Activated naive CD4-positive, alpha-beta T cell treated with anti-CD3 and anti-CD28 coated beads, Interleukin-2, amount 50 U/mL, for 72 hours (primary cell): ENCODE data around the gene RUFY3. TPM values are rescaled to one million over a fixed set of nuclear protein-coding genes. Genes with fewer than 3 reads are reported as not detected.
A peak's percentile ranks its signal among the peaks of the same experiment; 100 is the strongest.
"Not testable (repeated sequence)": the region's sequence is repeated elsewhere in the genome, so short reads cannot be mapped to it uniquely, and the experiment has no call there.

Experiments used
- ATAC-seq, 2 donors: fragments of 150-1000 bp; cut with Tn5 transposase; 2 replicates each; pipeline ENCODE4 v1.10.0; 2021; ENCODE audit warnings: mild to moderate bottlenecking in 2 of 2, moderate library complexity in 2 of 2
- DNase-seq, 2 donors: peaks; one replicate each; pipeline ENCODE4 v3.0.0; 2021 to 2022; ENCODE audit warnings: low spot score in 2 of 2
- H3K27ac Mint-ChIP-seq, 2 donors: one replicate each; pipeline ENCODE4 v1.8.0; 2022; ENCODE audit warnings: mild to moderate bottlenecking in 2 of 2, mixed read lengths in 2 of 2
- H3K36me3 Mint-ChIP-seq, 2 donors: one replicate each; pipeline ENCODE4 v1.8.0; 2022; ENCODE audit warnings: mixed read lengths in 2 of 2
- H3K9me3 Mint-ChIP-seq, 2 donors: one replicate each; pipeline ENCODE4 v1.8.0; 2022; ENCODE audit warnings: mixed read lengths in 2 of 2
- total RNA-seq, 2 donors: library from RNA; stranded (reverse); gene quantifications; one replicate each; pipeline ENCODE4 v1.2.3, GENCODE V29; 2022

RUFY3 gene
- total RNA-seq = 10 to 100 TPM; 16.0 to 23.5 TPM

GRCh38 chr4:70721747-70722146 lies at the start of gene RUFY3:
RUFY3 (plus strand) TSS chr4:70721964; CDS start chr4:70722574, 610 bp downstream.
- no peak within 1 kb of the TSS for H3K27ac Mint-ChIP-seq
- no peak for ATAC-seq
- no peaks in the 10 kb centered on the region for H3K36me3 Mint-ChIP-seq

GRCh38 chr4:70674191-70674590 lies 47.6 kb upstream of the RUFY3 start:
- no peaks in the 10 kb centered on the region for H3K36me3 Mint-ChIP-seq
- no peak overlapping the region for H3K27ac Mint-ChIP-seq
- ATAC-seq = no peak
- no peaks in the 10 kb centered on the region for H3K9me3 Mint-ChIP-seq
- no peak for DNase-seq

More at GRCh38 chr4:70721747-70722146, at the start of gene RUFY3:
- H3K9me3 Mint-ChIP-seq = no peaks in the 10 kb centered on the region
- no peak for DNase-seq

- DNase-seq = no peak
- ATAC-seq = no peak
Observed at GRCh38 chr4:70674731-70675130, 47.0 kb upstream of the RUFY3 start.

GRCh38 chr4:70676554-70677090 lies 45.1 kb upstream of the RUFY3 start:
- no peaks in the 10 kb centered on the region for H3K9me3 Mint-ChIP-seq
- H3K27ac Mint-ChIP-seq = no peak overlapping the region
- ATAC-seq (no peak), DNase-seq (no peak)
- no peaks in the 10 kb centered on the region for H3K36me3 Mint-ChIP-seq

More at GRCh38 chr4:70674731-70675130, 47.0 kb upstream of the RUFY3 start:
- Mint-ChIP-seq H3K36me3 (no peaks in the 10 kb centered on the region), H3K27ac (no peak overlapping the region), H3K9me3 (no peaks in the 10 kb centered on the region)

GRCh38 chr4:70678383-70678999 lies 43.3 kb upstream of the RUFY3 start:
- Mint-ChIP-seq H3K36me3 (no peaks in the 10 kb centered on the region), H3K27ac (no peak overlapping the region), H3K9me3 (no peaks in the 10 kb centered on the region)
- DNase-seq = no peak
- ATAC-seq = no peak

- no peak overlapping the region for H3K27ac Mint-ChIP-seq
- H3K36me3 Mint-ChIP-seq = no peaks in the 10 kb centered on the region
- DNase-seq (no peak), ATAC-seq (no peak)
- H3K9me3 Mint-ChIP-seq = no peaks in the 10 kb centered on the region
Observed at GRCh38 chr4:70680934-70681333, 40.8 kb upstream of the RUFY3 start.

GRCh38 chr4:70681704-70682103 lies 40.1 kb upstream of the RUFY3 start:
- no peak for DNase-seq
- no peak overlapping the region for H3K27ac Mint-ChIP-seq
- ATAC-seq = no peak
- H3K9me3 Mint-ChIP-seq = no peaks in the 10 kb centered on the region
- H3K36me3 Mint-ChIP-seq = no peaks in the 10 kb centered on the region

GRCh38 chr4:70682142-70682541 lies 39.6 kb upstream of the RUFY3 start:
- not testable (repeated sequence) for ATAC-seq, H3K27ac Mint-ChIP-seq, H3K36me3 Mint-ChIP-seq, DNase-seq, H3K9me3 Mint-ChIP-seq

- Mint-ChIP-seq H3K27ac (peak overlapping the region; percentile 94 to 100), H3K9me3 (no peaks in the 10 kb centered on the region), H3K36me3 (peaks cover 25 to 26% of the 10 kb centered on the region in 2 donors)
- ATAC-seq = peak in 1 of 2 donors; percentile 0
- DNase-seq = no peak
Observed at GRCh38 chr4:70687392-70687791, 34.4 kb upstream of the RUFY3 start.

GRCh38 chr4:70687821-70688794 lies 33.7 kb upstream of the RUFY3 start, which contains the start of gene UTP3:
UTP3 (plus strand) TSS chr4:70688532; CDS start chr4:70688678, 146 bp downstream.
- Mint-ChIP-seq H3K9me3 (no peaks in the 10 kb centered on the region), H3K36me3 (peaks cover 25 to 26% of the 10 kb centered on the region in 2 donors), H3K27ac (peak within 1 kb of the TSS; percentile 94 to 100)
- ATAC-seq (peak; percentile 88 to 93), DNase-seq (peak; percentile 89 to 94)

- ATAC-seq (peak; percentile 12 to 36), DNase-seq (no peak)
- H3K27ac Mint-ChIP-seq = peak overlapping the region; percentile 94 to 100
- H3K9me3 Mint-ChIP-seq = no peaks in the 10 kb centered on the region
- peaks cover 25 to 26% of the 10 kb centered on the region in 2 donors for H3K36me3 Mint-ChIP-seq
Observed at GRCh38 chr4:70688795-70689231, 33.0 kb upstream of the RUFY3 start.

GRCh38 chr4:70691661-70692060 lies 30.1 kb upstream of the RUFY3 start:
- Mint-ChIP-seq H3K9me3 (no peaks in the 10 kb centered on the region), H3K27ac (no peak overlapping the region), H3K36me3 (peaks cover 25 to 26% of the 10 kb centered on the region in 2 donors)
- ATAC-seq (no peak), DNase-seq (no peak)

GRCh38 chr4:70694633-70695032 lies 27.1 kb upstream of the RUFY3 start:
- DNase-seq, H3K27ac Mint-ChIP-seq, H3K9me3 Mint-ChIP-seq, ATAC-seq: not testable (repeated sequence)
- H3K36me3 Mint-ChIP-seq = peaks cover 9 to 11% of the 10 kb centered on the region in 2 donors

- not testable (repeated sequence) for DNase-seq, ATAC-seq, H3K9me3 Mint-ChIP-seq, H3K36me3 Mint-ChIP-seq, H3K27ac Mint-ChIP-seq
Observed at GRCh38 chr4:70698435-70698834, 23.3 kb upstream of the RUFY3 start.

- H3K36me3 Mint-ChIP-seq = peaks cover 0 to 2% of the 10 kb centered on the region in 2 donors
- no peaks in the 10 kb centered on the region for H3K9me3 Mint-ChIP-seq
- no peak for DNase-seq
- no peak for ATAC-seq
- H3K27ac Mint-ChIP-seq = no peak overlapping the region
Observed at GRCh38 chr4:70700712-70701111, 21.1 kb upstream of the RUFY3 start.

GRCh38 chr4:70701271-70701670 lies 20.5 kb upstream of the RUFY3 start:
- H3K36me3 Mint-ChIP-seq = peaks cover 0 to 5% of the 10 kb centered on the region in 2 donors
- DNase-seq = no peak
- H3K27ac Mint-ChIP-seq = no peak overlapping the region
- no peak for ATAC-seq
- no peaks in the 10 kb centered on the region for H3K9me3 Mint-ChIP-seq

GRCh38 chr4:70702592-70702991 lies 19.2 kb upstream of the RUFY3 start:
- H3K27ac Mint-ChIP-seq, ATAC-seq: not testable (repeated sequence)

More at GRCh38 chr4:70702592-70702991, 19.2 kb upstream of the RUFY3 start:
- H3K36me3 Mint-ChIP-seq, DNase-seq, H3K9me3 Mint-ChIP-seq: not testable (repeated sequence)
